Stimulated activated naive CD8-positive, alpha-beta T cell treated with anti-CD3 and anti-CD28 coated beads, Interleukin-15, Interleukin-2, amounts not matched to agents 100 U/mL and 50 U/mL, for 24 hours (primary cell): ENCODE results near the gene FMNL1.

Experiments used
- ATAC-seq: fragments of 150-1000 bp; cut with Tn5 transposase; one replicate; pipeline ENCODE4 v1.10.0; 2021
- DNase-seq: peaks from one replicate; pipeline ENCODE4 v3.0.0; 2021

Gene FMNL1

GRCh38 chr17:45282683-45283644, 61.3 kb downstream of the FMNL1 start:
- peak; percentile 52 for ATAC-seq
- DNase-seq: no peak

GRCh38 chr17:45283711-45284110, 62.0 kb downstream of the FMNL1 start:
- DNase-seq (no peak), ATAC-seq (no peak)

- peak; percentile 49 for DNase-seq
- peak; percentile 48 for ATAC-seq
Measured at GRCh38 chr17:45284176-45285140, 62.8 kb downstream of the FMNL1 start.

- DNase-seq: no peak
- no peak for ATAC-seq
Measured at GRCh38 chr17:45286286-45286685, 64.6 kb downstream of the FMNL1 start.

- ATAC-seq: no peak
- DNase-seq: no peak
Measured at GRCh38 chr17:45287526-45288500, 66.1 kb downstream of the FMNL1 start.

- ATAC-seq: no peak
- no peak for DNase-seq
Measured at GRCh38 chr17:45288825-45289224, 67.1 kb downstream of the FMNL1 start.

GRCh38 chr17:45289301-45290268, 67.9 kb downstream of the FMNL1 start:
- ATAC-seq (no peak), DNase-seq (no peak)

GRCh38 chr17:45290269-45290765, 68.6 kb downstream of the FMNL1 start:
- DNase-seq: no peak
- no peak for ATAC-seq

GRCh38 chr17:45291171-45291805, 69.6 kb downstream of the FMNL1 start:
- no peak for DNase-seq
- ATAC-seq: no peak

GRCh38 chr17:45292696-45293412, 71.2 kb downstream of the FMNL1 start:
- DNase-seq: no peak
- no peak for ATAC-seq

GRCh38 chr17:45293413-45294211, 71.9 kb downstream of the FMNL1 start:
- DNase-seq: no peak
- peak; percentile 65 for ATAC-seq

- ATAC-seq: no peak
- DNase-seq: no peak
Measured at GRCh38 chr17:45294506-45294905, 72.8 kb downstream of the FMNL1 start.

- peak; percentile 44 for ATAC-seq
- no peak for DNase-seq
Measured at GRCh38 chr17:45296003-45296832, 74.5 kb downstream of the FMNL1 start.

- DNase-seq (no peak), ATAC-seq (no peak)
Measured at GRCh38 chr17:45296833-45297124, 75.1 kb downstream of the FMNL1 start.
